GM21576 (cell line): ENCODE data around the gene SNAP29.

ENCODE experiments used
- ATAC-seq: cut with Tn5 transposase; IDR thresholded peaks from one replicate; pipeline ENCODE4 v1.9.1; 2021; ENCODE audit warnings: mild to moderate bottlenecking, moderate library complexity; ENCODE audit not compliant: unreplicated experiment

Gene SNAP29

DNA sequence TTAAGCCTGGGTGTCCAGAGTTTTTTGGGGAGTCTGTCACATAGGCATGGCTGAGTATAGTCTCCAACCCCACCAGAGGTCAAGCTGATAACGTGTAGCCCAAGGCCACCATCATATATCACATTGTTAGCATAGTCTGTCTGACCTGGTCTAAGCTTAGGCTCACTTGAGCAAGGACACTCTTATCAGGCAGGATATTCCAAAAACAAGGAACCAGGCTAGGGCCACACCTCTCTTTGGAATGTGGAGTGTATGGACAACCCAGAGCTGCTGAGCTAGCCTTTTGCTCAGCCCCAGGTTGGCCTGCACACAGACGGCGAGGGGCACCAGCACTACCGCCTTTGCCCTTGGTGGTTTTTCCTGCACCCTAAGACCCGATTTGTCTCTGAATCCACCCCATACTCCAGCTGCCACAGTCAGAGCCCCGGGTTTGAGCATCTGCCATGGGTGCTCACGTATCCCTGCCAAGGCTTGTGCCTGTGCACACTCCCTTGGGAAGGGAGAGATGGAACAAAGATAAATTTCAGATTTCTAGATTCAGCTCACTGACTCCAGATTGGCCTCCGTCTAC lies 7.2 kb downstream of the SNAP29 start:
- no peak for ATAC-seq

GRCh38 chr22:20866736-20867135 lies 7.9 kb downstream of the SNAP29 start:
- ATAC-seq, result no peak

- ATAC-seq, result no peak
Observed at GRCh38 chr22:20867179-20868024, 8.6 kb downstream of the SNAP29 start.

GRCh38 chr22:20868025-20868962 lies 9.5 kb downstream of the SNAP29 start:
- ATAC-seq, result no peak

- no peak for ATAC-seq
Observed at GRCh38 chr22:20869234-20869633, 10.4 kb downstream of the SNAP29 start.

DNA sequence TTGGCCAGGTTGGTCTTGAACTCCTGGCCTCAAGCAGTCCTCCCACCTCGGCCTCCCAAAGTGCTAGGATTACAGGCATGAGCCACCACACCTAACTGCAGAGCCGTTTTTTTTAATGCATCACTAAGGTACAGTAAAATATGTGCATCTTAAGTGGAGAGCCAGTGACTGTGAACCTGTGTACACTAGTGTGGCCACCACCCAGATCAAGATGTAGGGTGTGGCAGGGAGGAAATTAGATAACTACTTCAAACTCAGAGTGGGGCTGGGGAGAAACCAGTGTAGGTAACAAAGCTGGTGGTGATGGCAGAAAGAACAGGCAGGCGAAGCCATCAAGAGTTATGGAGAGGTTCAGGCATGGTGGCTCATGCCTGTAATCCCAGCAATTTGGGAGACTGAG lies 14.4 kb downstream of the SNAP29 start:
- ATAC-seq, result no peak

DNA sequence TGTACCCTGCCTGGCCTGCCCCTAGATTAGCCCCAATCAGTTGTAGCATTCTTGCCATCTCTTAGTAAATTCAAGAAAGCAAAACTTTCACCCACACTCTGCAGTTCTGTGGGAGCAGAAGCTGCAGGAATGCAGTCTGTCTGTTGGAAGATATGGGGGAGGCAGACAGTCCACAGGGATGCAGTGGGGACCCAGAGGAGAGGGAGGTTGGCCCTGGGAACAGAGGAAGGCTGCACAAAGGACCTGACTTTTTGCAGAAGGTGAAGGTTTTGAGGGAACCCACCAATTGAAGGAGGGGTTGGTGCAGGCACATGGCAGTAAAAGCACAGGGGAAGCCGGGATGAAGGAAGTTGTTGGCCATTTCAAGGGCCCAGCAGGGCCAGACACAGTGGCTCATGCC lies 16.5 kb downstream of the SNAP29 start:
- no peak for ATAC-seq

- no peak for ATAC-seq
Observed at GRCh38 chr22:20877715-20878114, 18.9 kb downstream of the SNAP29 start.

DNA sequence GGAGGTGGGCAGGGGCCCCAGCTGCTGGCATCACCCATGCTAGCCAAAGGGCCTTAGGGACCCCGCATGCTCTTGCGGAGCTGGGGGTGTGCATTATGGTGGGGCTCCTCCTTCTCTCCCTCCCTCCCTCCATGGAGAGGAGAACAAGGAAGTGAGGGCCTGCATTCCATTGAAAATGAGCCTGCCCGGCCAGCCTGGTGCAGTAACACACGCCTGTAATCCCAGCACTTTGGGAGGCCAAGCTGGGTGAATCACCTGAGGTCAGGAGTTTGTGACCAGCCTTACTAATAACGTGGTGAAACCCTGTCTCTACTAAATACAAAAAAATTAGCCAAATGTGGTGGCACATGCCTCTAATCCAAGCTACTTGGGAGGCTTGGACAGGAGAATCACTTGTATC lies 22.4 kb downstream of the SNAP29 start:
- ATAC-seq, result no peak

- no peak for ATAC-seq
Observed at GRCh38 chr22:20881869-20882815, 23.3 kb downstream of the SNAP29 start.

- no peak for ATAC-seq
Observed at GRCh38 chr22:20882855-20883254, 24.0 kb downstream of the SNAP29 start.

GRCh38 chr22:20884454-20884853 lies 25.6 kb downstream of the SNAP29 start:
- ATAC-seq, result no peak

GRCh38 chr22:20885017-20885556 lies 26.3 kb downstream of the SNAP29 start:
- ATAC-seq, result no peak

GRCh38 chr22:20885557-20886323 lies 26.9 kb downstream of the SNAP29 start:
- no peak for ATAC-seq

- ATAC-seq, result no peak
Observed at GRCh38 chr22:20887375-20887774, 28.6 kb downstream of the SNAP29 start.

GRCh38 chr22:20889025-20889704 lies 30.4 kb downstream of the SNAP29 start:
- ATAC-seq, result no peak

DNA sequence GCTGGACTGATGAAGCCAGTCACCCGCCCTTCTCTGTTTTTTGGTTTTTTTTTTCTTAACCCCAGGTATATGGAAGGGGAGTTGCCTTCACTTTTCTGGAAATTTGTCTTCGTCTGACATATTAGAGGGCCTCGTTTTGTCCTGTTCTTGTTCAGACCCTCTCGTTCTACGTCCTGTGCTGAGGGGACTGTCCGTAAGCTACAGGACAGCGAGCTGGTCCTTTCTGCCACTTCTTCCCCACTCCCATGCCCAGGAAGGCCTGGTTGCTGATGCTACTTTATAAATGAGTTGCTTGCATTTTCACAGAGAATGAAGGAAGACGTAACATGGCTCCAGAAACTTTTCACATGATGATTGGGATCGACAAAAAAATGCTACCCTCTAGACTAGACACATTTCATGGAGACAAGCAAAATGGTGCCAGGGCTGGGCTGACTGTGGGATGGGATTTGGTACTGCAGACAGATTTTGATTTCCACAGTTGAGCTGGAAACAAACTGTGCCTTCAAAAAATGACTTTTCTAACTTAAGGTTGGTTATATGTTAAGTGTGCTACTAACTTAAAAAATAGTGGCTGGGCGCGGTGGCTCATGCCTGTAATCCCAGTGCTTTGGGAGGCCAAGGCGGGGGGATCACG lies 31.2 kb downstream of the SNAP29 start:
- ATAC-seq, result no peak

DNA sequence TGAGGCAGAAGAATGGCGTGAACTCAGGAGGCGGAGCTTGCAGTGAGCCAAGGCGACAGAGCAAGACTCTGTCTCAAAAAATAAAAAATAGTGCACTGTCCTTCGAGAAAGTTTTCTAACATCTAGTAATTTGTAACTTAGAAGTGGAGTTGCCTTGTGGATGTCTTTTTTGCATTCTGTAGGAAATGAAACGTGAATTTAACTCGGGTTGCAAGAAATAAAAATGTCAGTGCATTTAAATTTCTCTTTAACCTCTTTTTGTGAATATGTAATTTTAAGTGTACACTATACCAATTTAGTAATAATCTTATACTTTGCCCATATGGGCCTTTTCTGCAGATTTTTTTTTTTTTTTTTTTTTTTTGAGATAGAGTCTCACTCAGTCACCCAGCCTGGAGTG lies 32.2 kb downstream of the SNAP29 start:
- no peak for ATAC-seq
